D721Med (cell line): Measurements from ENCODE around the gene MYZAP.

Experiments used
- DNase-seq: peaks from one replicate; pipeline ENCODE4 v3.0.0; 2011; ENCODE audit warnings: low spot score; ENCODE audit not compliant: insufficient read length
- FAIRE-seq: peaks from 2 replicates; lab custom pipeline; 2011; peaks lifted over from hg19 to GRCh38; lab: Jason Lieb, UNC
- CTCF ChIP-seq: IDR thresholded peaks from 2 replicates; pipeline ENCODE4 v1.5.1; 2012; ENCODE audit warnings: mild to moderate bottlenecking, control low read depth; ENCODE audit not compliant: insufficient read depth; ENCODE audit errors: missing control alignments

The MYZAP gene

GRCh38 chr15:57618325-57618724 is 26.6 kb downstream of the MYZAP start:
- FAIRE-seq (no peak), DNase-seq (no peak)
- TF ChIP-seq CTCF = no peak

- DNase-seq (no peak), FAIRE-seq (no peak)
- no peak for TF ChIP-seq CTCF
Observed at GRCh38 chr15:57619746-57620145, 28.0 kb downstream of the MYZAP start.

- no peak for TF ChIP-seq CTCF
- FAIRE-seq = no peak
- no peak for DNase-seq
Observed at GRCh38 chr15:57624730-57625129, 33.0 kb downstream of the MYZAP start.

- no peak for FAIRE-seq
- DNase-seq = no peak
- TF ChIP-seq CTCF = no peak
Observed at GRCh38 chr15:57625703-57626448, 34.2 kb downstream of the MYZAP start.

- DNase-seq (no peak), FAIRE-seq (no peak)
- no peak for TF ChIP-seq CTCF
Observed at GRCh38 chr15:57626713-57627440, 35.2 kb downstream of the MYZAP start.

GRCh38 chr15:57631386-57632110 is 39.8 kb downstream of the MYZAP start:
- DNase-seq (no peak), FAIRE-seq (no peak)
- TF ChIP-seq CTCF = no peak

GRCh38 chr15:57634290-57634689 is 42.6 kb downstream of the MYZAP start:
- no peak for DNase-seq
- no peak for FAIRE-seq
- no peak for TF ChIP-seq CTCF
